ENCODE measurements around the gene MVD.

MVD gene, protein sequence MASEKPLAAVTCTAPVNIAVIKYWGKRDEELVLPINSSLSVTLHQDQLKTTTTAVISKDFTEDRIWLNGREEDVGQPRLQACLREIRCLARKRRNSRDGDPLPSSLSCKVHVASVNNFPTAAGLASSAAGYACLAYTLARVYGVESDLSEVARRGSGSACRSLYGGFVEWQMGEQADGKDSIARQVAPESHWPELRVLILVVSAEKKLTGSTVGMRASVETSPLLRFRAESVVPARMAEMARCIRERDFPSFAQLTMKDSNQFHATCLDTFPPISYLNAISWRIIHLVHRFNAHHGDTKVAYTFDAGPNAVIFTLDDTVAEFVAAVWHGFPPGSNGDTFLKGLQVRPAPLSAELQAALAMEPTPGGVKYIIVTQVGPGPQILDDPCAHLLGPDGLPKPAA

DNA sequence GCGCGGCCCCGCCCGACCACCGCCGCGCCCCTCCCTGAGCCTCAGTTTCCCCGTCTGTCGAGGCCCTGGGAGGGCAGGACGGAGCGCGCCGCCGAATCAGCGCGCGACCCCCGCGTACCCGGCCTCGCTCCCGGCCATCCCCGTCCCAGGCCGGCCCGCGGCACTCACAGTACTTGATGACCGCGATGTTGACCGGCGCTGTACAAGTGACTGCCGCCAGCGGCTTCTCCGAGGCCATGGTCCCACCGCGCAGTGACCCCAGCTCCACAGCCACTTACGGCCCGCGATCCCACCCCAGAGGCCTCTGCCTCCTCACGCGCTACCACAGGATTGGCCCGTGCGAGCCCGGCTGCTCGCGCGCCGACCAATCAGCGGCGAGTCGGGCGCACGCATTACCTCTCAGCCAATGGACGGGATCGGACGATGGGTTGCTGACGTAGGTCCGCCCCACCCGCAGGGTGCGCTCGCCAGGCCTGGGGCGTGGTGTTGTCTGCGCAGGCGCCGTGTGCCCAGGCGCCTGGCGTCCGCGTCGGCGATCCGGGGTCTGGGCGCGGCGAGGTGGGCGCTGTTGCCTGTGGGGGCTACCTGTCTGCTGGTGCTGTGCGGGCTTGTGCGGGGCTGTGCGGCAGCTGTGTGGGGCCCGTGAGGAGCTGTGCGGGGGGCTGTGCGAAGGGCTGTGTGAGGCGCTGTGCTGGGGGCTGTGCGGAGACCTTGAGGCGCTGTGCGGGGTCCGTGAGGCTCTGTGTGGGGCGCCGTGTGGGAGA is at the start of gene MVD:
Gene MVD, minus strand, starts transcription at position 249 of the 764 bp plus-strand sequence. Its CDS starts 11 bp downstream, at position 238.
- DNase-seq (ENCODE audit: low read depth), result peak; percentile 74

DNA sequence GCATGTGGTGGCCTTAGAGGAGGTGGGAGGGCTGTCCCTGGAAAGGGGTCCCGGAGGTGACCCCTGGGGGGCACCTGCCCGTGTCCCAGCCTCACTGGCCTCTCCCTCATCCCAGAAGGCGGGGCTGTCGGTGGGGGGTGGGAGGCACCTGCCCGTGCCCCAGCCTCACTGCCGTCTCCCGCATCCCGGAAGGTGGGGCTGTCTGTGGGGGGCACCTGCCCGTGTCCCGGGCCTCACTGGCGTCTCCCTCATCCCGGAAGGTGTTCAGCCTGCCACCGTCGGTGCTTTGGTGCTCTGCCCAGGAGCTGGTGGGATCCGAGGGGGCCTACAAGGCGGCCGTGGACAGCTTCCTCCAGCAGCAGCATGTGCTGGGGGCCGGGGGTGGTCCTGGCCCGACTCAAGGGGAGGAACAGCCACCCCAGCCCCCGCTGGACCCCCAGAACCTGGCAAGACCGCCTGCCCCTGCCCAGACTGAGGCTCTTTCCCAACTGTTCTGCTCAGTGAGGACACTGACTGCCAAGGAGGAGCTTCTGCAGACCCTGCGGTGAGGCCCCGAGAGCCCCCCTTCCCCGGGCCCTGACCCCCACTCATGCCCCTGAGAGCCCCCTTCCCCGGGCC is 49.6 kb upstream of the MVD start:
- DNase-seq (ENCODE audit: low read depth), result no peak

DNA sequence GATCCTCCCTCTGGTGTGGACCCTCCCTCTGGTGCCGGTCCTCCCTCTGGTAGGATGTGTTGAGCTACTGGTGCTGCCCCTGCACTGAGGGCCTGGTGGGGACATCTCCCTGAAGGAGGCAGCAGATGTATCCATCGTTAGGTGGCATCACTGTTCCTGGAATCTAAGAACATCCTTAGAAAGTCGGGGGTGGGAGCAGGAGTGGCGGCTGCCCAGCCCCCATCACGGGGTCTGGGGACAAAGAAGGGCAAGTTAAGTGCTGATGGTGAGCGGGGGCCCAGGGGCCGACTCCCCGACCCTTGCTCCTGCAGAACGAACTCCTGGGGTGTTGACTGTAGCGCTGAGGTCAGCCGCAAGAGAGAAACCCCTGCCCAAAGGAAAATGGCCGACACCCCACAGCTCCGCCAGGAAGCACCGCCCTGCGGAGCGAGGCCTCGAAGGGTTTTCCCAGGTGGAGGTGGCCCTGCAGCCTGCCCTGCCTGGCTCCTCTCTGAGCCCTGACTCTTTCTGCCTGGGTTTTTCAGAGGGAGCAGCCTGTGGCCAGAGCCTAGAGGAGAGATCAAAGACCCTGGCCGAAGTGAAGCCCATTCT is 49.0 kb upstream of the MVD start:
- DNase-seq (ENCODE audit: low read depth), result no peak

DNA sequence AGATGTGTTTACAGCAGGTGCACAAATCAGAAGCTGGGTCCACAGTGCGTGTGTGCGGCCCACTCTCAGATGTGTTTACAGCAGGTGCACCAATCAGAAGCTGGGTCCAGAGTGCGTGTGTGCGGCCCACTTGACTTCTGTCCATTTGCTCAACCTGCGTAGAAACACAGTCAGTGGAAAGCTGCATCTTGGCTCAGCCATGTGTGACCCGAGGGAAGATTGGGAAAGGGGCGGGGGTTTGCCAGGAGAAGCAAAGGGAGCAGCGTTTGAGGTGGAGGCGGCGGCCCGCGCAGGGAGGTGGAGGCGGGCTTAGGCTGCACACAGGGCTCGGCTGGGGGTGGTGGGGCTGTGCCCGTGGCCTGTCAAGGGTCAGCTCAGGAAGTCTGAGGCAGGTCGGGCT is 47.7 kb upstream of the MVD start:
- no peak for DNase-seq (ENCODE audit: low read depth)

DNA sequence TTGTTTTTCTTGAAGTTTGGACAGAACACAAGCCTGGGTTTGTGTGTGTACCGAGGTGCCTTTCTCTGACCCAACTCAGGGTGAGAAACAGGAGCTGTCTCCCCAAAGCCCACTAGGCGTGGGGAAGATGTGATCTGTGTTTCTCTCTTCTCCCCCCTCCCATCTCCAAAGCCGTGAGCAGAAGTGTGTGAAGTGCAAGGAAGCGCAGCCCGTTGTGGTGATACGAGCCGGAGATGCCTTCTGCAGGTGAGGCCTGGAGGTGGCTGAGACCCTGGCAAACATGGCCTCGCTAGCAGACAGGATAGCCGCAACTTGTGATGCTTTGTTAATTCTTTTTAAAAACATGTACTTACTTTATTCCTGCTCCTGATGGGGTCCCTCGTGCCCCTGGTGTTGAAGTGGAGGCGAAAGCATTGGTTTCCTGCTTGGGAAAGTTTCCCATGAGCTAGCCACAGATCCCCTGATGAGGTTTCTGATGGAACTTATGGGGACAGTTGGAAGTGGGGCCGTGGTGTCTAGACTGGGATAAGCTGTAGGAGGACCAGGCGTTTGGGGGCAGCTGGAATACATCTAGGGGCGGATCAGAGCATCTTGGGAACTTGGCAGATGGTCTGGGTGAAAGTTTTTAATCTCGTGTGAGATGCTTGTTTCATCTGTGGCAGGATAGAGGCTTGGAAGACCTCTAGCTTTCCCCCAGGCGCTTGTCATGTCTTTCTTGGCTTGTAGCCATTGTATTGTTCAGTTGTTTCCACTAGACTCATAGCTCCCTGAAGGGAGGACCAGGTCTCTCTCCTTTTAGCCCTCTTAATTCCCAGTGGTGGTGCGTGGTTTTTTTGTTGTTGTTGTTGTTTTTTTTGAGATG is 44.3 kb upstream of the MVD start:
- no peak for DNase-seq (ENCODE audit: low read depth)

DNA sequence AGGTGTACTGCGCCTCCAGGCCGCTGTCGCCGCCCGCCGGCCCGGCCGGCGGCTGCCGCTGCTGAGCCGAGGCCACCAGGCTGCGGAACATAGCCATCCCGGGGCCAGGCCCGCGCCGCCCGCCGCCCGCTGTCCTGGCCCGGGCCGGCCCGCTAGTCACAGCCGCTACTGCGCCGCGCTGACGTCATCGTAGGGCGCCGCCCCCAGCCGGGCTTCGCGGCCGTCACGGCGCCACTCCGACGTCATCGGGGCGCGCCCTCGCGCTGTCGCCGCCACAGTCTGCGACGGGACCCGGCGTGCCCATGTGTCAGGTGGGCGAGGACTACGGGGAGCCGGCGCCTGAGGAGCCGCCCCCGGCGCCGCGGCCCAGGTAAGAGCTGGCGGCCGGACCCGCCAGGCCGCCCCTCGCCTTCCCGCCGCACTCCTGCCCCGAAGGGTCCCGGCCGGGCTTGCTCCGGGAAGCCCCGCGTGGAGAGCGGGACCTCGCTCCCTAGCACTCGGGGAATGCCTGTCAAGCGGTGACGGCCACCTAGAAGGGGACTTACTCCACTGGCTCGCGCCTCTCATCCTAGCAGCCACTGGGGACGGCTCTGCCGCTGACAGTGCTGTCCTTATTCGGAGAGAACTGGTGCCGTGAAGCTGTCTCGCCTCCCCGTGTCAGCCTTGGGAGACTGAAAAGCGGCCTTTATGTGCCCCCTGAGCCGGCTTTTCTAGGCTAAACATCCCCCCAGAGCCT is 43.5 kb upstream of the MVD start, which contains the start of the genes CTU2 and RNF166:
Gene CTU2, plus strand, starts transcription at position 275 of the 736 bp plus-strand sequence. Its CDS starts 28 bp downstream, at position 303.
Gene RNF166, minus strand, starts transcription at position 180 of the 736 bp plus-strand sequence. Its CDS starts 83 bp downstream, at position 97.
- peak; percentile 14 for DNase-seq (ENCODE audit: low read depth)

DNA sequence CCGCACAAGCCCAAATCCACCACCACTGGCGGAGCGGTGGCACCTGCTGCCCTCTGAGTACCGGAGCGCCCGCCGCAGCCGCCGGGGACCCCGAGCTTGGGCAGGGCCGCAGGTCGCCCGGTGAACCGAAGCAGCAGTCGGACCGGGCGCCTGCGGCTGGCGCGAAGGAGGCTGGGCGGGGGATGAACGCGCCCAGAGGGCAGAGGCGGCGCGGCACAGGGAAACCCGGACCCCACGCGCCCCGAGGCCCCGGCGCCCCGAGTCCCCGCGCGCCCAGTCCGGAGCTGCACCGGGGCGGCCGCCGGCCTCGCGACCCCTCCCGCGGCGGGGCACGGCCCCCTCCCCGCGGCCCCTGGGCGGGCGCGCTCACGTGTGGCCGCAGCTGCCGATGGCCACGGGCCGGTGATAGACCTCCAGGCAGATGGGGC is 42.9 kb upstream of the MVD start:
- DNase-seq (ENCODE audit: low read depth), result no peak

DNA sequence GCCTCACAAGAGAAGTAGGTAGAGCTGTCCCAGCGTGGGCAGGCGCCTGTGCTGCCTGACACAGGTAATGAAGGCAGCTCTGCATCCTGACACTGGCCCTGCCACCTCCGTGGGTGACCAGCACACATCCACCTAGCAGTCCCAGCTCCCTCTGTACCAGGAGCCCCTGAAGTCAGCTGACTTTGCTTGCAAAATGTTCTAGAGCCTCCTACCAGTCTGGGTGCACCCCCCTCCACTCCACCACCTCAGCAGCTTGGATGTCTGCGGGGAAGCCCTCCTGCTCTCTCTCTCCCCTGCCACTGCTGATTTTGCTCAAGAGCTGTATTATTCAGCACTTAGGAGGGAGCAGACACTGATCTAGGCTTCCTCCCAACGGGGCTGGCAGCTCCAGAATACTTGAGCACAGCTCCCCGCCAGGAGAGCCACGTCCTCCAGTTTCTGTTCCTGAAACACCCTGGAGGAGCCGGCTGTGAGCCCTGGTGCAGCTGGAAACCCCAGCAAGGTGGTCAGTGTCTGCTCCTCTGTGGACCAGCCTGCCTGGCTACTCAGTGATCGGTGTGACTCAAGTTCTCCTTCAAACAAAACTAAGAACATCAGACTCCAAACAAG is 42.3 kb upstream of the MVD start:
- peak; percentile 6 for DNase-seq (ENCODE audit: low read depth)

DNA sequence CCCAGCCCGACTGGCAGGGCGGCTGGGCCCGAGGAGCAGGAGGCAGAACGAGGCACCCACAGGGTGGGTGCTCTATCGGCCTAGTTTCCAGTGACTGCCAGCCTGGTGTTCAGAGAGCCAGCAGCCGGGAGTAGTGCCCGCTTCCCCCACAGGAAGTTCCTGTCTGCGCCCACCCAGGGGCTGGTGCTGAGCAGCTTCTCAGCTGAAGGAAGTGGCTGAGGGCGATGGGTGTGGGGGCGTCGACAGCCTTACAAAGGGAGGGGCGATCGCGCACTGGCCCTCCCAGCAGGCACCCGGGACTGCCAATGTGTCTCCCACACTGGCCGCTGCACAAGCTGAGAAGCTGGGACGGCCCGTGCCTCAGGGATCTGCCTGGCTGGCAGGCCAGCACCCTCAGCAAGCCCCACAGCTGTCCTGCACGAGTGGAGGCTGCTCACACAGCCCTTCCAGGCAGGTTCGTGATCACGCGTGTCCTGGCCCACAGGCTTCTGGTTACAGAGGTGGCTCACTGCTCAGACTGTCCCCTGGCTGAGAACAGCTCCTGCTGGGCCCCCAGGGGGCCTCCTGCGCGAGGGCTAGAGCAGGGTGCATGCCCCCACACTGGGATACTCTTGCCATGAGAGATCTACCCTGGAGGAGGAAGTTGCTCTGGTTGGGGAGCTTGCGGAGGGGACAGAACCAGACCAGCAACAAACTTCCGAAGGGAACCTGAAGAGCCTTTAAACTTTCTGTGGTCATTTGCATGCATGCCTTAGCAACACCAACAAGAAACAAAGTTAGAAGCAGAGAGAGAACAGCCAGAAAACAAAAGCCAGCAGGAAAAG is 40.8 kb upstream of the MVD start:
- no peak for DNase-seq (ENCODE audit: low read depth)

DNA sequence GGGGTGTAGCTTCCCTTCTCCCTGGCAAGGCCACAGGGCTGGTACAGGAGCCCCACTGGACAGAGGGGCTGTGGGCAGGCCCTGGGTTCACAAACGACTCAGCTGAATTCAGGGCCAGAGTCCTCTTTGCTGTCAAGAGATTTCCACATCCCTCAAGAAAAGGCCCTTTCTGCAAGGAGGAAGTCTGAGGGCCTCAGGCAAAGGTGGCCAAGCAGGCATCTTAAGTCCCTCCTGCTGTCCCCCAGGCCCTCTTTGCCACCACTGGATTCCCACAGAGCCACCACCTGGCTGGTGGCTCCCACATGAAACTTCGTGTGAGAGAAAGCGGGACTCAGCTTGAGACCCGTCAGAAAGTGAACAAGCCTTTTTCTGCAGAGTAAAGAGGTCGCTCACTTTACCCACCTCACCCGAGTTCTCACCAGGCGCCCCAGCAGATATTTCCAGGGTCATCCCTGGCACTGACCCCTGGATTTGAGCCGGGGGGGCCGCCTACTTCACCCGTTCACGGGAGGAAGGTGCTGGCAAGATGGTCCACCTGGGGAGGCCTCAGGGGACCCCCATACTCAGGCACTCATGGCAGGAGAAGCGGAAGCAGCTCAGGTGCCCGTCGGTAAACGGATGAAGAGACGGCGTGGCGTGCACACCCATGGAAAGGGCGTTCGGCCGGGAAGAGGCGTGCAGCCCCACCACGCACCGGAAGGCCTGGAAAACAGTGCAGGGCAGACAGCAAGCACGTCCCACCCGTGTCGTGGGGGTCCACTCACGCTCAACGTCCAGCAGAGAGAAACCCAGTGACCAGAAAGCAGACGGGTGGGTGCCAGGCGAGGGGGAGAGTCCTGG is 39.7 kb upstream of the MVD start:
- DNase-seq (ENCODE audit: low read depth), result no peak

DNA sequence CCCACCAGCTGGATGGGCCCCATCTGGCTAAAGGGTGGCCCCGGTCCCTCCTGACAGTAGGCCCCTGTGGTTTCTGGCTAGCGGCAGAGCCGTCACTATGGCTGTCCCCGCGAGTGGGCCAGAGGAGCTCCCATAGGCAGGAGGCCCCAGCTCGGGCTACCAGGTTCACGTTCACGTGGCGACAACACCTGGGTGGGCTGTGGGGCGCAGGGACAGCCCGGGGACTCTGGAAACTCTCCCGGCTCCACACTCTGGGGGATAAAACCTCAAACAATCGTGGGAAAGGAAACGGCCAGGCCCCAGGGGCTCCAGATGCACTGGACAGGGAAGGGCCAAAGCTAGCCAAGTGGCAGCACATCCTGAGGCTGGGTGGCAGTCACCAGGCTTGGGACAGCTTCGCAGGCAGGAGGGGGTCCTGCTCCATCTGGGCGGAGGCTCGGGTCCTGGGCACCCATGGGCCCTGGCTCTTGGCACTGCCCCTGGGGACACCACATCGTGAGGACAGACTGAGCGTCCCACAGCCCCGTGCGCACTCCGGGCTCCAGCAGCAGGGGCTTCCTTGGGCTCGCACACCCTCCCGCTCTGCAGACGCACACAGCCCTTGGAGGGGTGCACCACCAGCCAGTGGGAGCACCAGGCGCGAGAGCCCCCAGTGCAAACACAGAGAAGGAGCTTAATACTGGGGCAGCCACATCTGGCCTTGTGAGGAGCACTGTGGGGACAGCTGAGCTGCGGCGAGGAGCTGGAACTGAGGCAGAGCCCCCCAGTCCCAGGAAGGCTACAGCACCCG is 38.9 kb upstream of the MVD start:
- DNase-seq (ENCODE audit: low read depth), result no peak

DNA sequence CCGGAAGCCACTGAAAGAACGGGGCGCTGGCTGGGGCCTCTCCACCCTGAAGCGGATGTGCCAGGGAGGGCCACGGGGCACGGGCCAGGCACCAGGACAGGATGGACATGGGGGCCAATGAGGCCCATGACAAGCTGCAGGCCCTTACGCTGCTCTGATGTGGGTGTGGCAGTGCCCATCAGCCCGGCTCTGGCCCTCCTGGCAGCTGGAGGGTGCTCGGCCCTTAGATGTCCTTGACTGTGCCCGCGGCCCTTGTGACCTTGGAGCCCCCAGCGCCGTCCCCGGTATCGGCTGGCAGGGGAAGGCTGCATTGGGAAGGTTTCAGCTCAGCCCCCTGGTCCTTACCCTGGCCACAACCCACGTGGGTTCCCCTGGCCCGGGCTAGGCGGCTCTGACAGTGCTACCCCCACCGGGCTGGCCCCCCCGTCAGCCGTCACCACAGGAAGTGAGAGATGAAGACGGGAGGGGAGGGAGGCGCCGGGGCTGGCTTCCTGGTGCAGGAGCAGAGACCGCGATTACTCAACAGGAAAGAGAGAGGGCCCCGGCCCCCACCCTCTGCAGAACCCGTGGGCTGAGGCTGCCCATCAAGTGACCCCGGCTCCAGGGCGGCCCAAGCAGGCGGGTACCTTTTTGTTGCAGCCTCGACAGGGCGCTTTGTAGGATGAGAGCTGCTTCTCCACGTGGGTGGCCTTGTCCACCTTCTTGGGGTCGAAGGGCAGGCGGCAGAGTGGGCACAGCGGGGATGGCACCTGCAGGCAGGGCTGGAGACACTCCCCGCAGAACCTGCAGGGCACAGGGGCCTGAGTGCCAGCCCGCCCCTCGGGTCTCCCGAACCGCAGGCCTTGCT is 38.0 kb upstream of the MVD start:
- DNase-seq (ENCODE audit: low read depth), result peak; percentile 16

DNA sequence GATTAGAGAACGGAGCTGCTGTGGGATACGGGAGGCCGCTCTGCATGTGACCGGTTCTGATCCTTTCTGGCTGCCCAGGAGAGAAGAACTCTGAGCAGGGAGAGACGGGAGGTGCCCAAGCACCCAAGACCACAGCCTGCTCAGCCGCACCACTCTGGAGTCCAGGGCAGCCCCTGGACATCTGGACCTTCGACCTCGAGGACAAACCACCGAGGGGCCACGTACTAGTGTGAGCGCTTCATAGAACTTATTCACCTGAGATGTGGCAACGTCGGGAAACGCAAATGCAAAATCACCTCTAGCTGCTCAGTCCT is 37.4 kb upstream of the MVD start:
- no peak for DNase-seq (ENCODE audit: low read depth)

DNA sequence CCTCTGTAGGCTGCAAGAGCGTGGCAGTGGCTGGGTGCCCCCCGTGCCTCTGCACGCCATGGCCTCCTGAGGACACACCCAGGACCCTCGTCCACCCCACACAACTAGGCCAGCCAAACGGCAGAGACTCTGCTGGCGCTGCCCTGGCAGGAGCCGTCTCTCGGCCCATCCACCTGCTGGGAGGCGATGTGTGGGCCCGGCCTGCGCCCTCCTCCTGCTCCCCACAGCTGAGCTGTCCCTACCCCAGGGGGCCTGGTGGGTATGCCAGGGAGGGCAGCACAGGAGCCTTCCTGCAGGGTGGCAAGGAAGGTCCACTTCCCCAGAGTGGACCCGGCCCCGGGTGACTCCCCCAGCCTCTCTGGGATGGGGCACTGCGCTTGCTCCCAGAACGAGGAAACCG is 36.3 kb upstream of the MVD start:
- DNase-seq (ENCODE audit: low read depth), result no peak

DNA sequence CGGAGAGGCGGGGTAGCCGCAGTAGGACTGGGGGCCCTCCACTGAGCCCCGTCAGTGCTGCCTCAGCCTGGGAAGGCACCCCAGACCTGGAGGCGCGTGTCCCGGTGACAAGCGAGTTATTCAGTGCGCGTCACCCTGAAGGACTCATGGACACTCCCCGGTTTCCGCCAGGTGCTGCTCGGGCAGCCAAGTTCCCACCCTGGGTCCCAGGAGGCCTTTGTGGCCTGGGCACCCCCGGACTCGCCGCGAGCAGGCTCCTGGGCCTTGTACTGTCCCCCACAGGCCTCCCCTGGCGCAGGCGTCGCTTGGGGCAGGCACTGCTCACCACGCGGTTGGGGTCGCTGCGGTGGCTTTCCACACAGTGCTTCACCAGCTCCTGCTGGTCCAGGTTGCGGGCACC is 35.8 kb upstream of the MVD start:
- DNase-seq (ENCODE audit: low read depth), result no peak

DNA sequence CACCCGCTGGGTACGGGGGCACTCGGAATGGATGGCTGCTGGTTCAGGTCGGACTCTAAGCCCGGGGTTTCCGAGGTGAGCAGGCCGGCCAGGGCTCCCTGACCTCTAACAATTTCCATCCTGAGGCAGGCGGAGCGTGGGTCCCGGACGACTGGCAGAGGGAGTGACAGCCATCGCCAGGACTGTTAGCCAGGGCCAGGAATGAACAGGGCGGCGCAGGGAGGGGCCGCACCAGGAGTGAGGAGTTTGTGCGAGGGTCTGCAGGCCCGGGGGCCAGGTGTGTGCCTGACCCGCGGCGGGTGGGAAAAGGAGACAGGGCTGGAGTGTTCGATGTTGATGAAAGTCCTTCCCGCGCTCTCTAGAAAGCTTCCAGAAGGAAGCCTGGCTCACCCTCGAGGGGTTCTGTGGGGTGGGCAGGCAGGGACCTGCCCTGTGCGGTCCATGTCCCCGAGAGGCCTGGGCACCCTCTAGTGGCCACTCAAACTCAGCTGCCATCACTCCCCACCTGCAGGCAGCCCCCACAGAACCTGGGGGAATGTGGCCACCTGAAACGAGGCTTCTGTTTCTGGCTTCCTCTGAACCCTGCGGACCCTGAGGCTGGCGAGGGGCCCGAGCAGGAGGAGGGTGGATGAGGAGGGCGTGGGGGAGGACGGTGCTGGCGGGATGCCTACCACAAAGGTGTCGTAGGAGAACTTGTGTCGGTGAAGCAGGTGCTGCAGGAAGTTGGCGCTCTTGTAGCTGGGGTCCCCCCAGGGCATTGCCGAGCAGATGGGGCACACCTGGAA is 35.1 kb upstream of the MVD start:
- no peak for DNase-seq (ENCODE audit: low read depth)

Data from GM04503 (cell line).